ENCODE data around the gene GGN.

DNA sequence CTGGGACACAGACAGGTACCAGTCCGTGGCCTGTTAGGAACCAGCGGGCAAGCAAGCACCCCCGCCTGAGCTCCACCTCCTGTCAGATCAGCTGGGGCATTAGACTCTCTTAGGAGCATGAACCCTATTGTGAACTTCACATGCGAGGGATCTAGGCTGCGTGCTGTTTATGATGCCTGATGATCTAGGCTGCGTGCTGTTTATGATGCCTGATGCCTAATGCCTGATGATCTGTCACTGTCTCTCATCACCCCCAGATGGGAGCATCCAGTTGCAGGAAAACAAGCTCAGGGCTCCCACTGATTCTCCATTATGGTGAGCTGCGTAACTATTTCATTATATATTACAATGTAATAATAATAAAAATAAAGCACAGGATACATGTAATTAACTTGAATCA, 34.6 kb upstream of the GGN start:
- TF ChIP-seq, protein P1, sequence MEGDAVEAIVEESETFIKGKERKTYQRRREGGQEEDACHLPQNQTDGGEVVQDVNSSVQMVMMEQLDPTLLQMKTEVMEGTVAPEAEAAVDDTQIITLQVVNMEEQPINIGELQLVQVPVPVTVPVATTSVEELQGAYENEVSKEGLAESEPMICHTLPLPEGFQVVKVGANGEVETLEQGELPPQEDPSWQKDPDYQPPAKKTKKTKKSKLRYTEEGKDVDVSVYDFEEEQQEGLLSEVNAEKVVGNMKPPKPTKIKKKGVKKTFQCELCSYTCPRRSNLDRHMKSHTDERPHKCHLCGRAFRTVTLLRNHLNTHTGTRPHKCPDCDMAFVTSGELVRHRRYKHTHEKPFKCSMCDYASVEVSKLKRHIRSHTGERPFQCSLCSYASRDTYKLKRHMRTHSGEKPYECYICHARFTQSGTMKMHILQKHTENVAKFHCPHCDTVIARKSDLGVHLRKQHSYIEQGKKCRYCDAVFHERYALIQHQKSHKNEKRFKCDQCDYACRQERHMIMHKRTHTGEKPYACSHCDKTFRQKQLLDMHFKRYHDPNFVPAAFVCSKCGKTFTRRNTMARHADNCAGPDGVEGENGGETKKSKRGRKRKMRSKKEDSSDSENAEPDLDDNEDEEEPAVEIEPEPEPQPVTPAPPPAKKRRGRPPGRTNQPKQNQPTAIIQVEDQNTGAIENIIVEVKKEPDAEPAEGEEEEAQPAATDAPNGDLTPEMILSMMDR (IDR thresholded peaks at IDR 0.05) = no peak
- TF ChIP-seq POLR2A (IDR thresholded peaks at IDR 0.05) = no peak

All from lower leg skin (tissue), 3 donors.